ENCODE measurements around the gene ALOX5. TPM values are rescaled to one million over a fixed set of nuclear protein-coding genes. Genes with fewer than 3 reads are reported as not detected.
"Not testable (repeated sequence)": the region's sequence is repeated elsewhere in the genome, so short reads cannot be mapped to it uniquely, and the experiment has no call there.

Gene ALOX5
- total RNA-seq, 4 donors from 2014 or later, result 27.8 to 127 (median 39.9) TPM

DNA sequence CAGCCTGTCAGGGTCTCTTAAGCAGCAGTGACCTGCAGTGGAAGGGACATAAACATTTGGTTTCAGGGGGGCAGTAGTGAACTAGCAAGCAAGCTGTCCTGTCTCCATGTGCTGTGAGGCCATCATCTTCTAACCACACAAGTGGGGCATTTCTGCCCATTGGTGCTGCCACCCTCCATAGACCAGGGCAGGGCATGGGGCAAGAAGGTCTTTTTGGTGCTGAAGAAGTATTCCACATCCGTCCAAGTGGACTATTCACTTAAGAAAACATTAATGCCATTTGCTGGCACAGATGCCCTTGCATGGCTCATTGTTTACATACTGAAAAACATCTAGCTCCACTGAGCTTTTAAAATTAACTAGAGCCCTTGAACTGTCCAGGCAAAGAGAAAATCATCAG lies 35.8 kb downstream of the ALOX5 start:
- H3K4me3 ChIP-seq, result no peak overlapping the region
- no peaks in the 10 kb centered on the region for H3K27me3 ChIP-seq
- H3K4me1 ChIP-seq, result no peaks in the 10 kb centered on the region
- no peak for TF ChIP-seq POLR2A (IDR thresholded peaks at IDR 0.05)
- TF ChIP-seq EP300 (IDR thresholded peaks at IDR 0.05), result no peak
- TF ChIP-seq, protein P1, sequence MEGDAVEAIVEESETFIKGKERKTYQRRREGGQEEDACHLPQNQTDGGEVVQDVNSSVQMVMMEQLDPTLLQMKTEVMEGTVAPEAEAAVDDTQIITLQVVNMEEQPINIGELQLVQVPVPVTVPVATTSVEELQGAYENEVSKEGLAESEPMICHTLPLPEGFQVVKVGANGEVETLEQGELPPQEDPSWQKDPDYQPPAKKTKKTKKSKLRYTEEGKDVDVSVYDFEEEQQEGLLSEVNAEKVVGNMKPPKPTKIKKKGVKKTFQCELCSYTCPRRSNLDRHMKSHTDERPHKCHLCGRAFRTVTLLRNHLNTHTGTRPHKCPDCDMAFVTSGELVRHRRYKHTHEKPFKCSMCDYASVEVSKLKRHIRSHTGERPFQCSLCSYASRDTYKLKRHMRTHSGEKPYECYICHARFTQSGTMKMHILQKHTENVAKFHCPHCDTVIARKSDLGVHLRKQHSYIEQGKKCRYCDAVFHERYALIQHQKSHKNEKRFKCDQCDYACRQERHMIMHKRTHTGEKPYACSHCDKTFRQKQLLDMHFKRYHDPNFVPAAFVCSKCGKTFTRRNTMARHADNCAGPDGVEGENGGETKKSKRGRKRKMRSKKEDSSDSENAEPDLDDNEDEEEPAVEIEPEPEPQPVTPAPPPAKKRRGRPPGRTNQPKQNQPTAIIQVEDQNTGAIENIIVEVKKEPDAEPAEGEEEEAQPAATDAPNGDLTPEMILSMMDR (IDR thresholded peaks at IDR 0.05), result no peak
- WGBS, 2 donors, result 50 to 88% methylated on average over 1 of the region's 1 CpG
- H3K36me3 ChIP-seq, result no peaks in the 10 kb centered on the region
- no peak overlapping the region for H3K27ac ChIP-seq
- no peaks in the 10 kb centered on the region for H3K9me3 ChIP-seq
- no peak for DNase-seq (ENCODE audit: low spot score in 2 of 2)

DNA sequence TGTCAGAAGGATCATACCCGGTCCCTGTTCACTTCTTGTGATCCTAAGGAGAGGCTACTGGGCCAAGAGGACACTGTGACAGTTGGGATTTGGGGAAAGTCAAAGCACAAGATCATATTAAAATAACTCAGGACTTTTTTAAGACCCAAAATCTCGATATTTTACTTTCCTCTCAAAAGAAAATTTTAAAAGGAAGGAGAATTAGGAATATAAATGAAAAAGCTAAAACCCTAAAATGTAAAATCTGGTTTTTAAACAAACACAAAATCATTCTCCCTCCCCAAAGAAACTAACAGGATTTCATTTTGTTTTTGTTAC lies 36.4 kb downstream of the ALOX5 start:
- no peak for DNase-seq (ENCODE audit: low spot score in 2 of 2)
- no peak overlapping the region for H3K27ac ChIP-seq
- no peaks in the 10 kb centered on the region for H3K36me3 ChIP-seq
- no peak for TF ChIP-seq EP300 (IDR thresholded peaks at IDR 0.05)
- TF ChIP-seq POLR2A (IDR thresholded peaks at IDR 0.05), result no peak
- TF ChIP-seq, protein P1 (IDR thresholded peaks at IDR 0.05), result no peak
- 80% methylated on average over 2 of the region's 2 CpGs for WGBS, 2 donors
- no peaks in the 10 kb centered on the region for H3K4me1 ChIP-seq
- H3K27me3 ChIP-seq, result no peaks in the 10 kb centered on the region
- H3K9me3 ChIP-seq, result no peaks in the 10 kb centered on the region
- no peak overlapping the region for H3K4me3 ChIP-seq

DNA sequence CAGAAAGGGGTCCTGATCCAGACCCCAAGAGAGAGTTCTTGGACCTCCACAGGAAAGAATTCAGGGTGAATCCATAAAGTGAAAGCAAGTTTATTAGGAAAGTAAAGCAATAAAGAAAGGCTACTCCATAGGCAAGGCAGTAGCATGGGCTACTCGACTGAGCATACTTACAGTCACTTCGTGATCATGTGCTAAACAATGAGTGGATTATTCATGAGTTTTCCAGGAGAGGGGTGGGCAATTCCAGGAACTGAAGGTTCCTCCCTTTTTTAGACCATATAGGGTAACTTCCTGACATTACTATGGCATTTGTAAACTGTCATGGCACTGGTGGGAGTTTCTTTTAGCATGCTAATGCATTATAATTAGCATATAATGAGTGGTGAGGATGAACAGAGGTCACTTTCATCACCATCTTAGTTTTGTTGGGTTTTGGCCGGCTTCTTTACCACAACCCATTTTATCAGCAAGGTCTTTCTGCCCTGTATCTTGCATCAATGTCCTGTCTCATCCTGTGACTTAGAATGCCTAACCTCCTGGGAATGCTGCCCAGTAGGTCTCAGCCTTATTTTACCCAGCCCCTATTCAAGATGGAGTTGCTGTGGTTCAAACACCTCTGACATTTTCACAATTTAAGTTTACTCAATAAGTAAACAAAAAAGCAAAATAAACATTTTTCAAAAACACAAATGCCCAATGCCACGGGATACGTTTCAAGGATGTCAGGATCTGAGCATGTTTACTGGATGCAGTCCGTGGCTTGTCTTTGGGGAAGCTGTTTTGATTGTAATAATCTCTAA lies 37.0 kb downstream of the ALOX5 start:
- DNase-seq (ENCODE audit: low spot score in 2 of 2), result no peak
- H3K27me3 ChIP-seq, result no peaks in the 10 kb centered on the region
- TF ChIP-seq EP300 (IDR thresholded peaks at IDR 0.05) (no peak), POLR2A (IDR thresholded peaks at IDR 0.05) (no peak)
- TF ChIP-seq, protein P1 (IDR thresholded peaks at IDR 0.05), result no peak
- H3K4me3 ChIP-seq, result no peak overlapping the region
- WGBS, 2 donors, result 65 to 68% methylated on average over 6 of the region's 6 CpGs
- no peaks in the 10 kb centered on the region for H3K36me3 ChIP-seq
- no peak overlapping the region for H3K27ac ChIP-seq
- no peaks in the 10 kb centered on the region for H3K4me1 ChIP-seq
- H3K9me3 ChIP-seq, result no peaks in the 10 kb centered on the region

DNA sequence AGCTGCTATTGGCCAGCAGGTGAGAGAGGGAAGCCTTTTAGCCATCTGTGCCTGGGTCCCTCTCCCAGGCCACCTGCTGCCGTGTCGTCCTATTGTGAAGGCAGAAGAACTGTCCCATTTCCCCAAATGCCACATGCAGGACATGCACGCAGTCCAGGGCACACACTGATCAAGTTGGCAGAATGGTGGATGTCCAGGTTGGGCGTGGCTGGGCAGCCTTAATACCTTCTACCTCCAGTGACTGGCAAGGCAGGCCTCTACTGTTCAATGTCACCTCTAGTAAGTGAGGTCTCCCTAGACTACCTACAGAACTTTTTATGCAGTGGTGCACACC lies 37.6 kb downstream of the ALOX5 start:
- no peaks in the 10 kb centered on the region for H3K36me3 ChIP-seq
- H3K27me3 ChIP-seq, result no peaks in the 10 kb centered on the region
- no peaks in the 10 kb centered on the region for H3K4me1 ChIP-seq
- TF ChIP-seq, protein P1 (IDR thresholded peaks at IDR 0.05), result no peak
- TF ChIP-seq EP300 (IDR thresholded peaks at IDR 0.05) (no peak), POLR2A (IDR thresholded peaks at IDR 0.05) (no peak)
- no peak for DNase-seq (ENCODE audit: low spot score in 2 of 2)
- 83 to 91% methylated on average over 4 of the region's 4 CpGs for WGBS, 2 donors
- no peak overlapping the region for H3K4me3 ChIP-seq
- H3K27ac ChIP-seq, result no peak overlapping the region
- H3K9me3 ChIP-seq, result no peaks in the 10 kb centered on the region

DNA sequence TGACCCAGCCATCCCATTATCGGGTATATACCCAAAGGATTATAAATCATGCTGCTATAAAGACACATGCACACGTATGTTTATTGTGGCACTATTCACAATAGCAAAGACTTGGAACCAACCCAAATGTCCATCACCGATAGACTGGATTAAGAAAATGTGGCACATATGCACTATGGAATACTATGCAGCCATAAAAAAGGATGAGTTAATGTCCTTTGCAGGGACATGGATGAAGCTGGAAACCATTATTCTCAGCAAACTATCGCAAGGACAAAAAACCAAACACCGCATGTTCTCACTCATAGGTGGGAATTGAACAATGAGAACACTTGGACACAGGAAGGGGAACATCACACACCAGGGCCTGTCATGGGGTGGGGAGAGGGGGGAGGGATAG lies 41.0 kb downstream of the ALOX5 start:
- not testable (repeated sequence) for H3K9me3 ChIP-seq; H3K27ac ChIP-seq; DNase-seq (ENCODE audit: low spot score in 2 of 2); H3K27me3 ChIP-seq; H3K4me3 ChIP-seq; H3K36me3 ChIP-seq
- peaks cover 0 to 22% (median 3%) of the 10 kb centered on the region in 4 donors for H3K4me1 ChIP-seq
- WGBS, 2 donors, result 77 to 95% methylated on average over 5 of the region's 5 CpGs

DNA sequence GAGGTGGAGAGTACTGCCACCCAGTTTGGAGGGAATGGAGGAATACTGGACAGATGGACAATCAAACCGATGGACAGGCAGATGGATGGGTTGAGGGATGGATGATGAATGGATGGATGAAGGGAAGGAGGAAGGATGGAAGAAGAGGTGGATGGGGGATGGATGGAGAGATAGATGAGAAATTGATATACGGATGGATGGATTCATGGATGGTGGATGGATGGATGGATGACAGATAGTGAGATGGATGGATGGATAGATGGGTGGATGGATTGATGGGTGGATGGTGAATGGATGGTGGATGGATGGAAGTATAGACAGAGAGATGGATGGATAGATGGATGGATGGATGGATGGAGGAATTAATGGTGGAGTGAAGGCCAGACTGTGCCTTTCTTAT lies 42.6 kb downstream of the ALOX5 start:
- DNase-seq (ENCODE audit: low spot score in 2 of 2), result no peak
- TF ChIP-seq POLR2A (IDR thresholded peaks at IDR 0.05), result no peak
- TF ChIP-seq, protein P1 (IDR thresholded peaks at IDR 0.05), result no peak
- no peak for TF ChIP-seq EP300 (IDR thresholded peaks at IDR 0.05)
- Histone ChIP-seq H3K4me1 (peaks cover 0 to 36% (median 9%) of the 10 kb centered on the region in 4 donors), H3K27me3 (no peaks in the 10 kb centered on the region), H3K27ac (no peak overlapping the region), H3K36me3 (no peaks in the 10 kb centered on the region), H3K9me3 (no peaks in the 10 kb centered on the region), H3K4me3 (no peak overlapping the region)
- 94 to 98% methylated on average over 2 of the region's 2 CpGs for WGBS, 2 donors
